Neutrophil (primary cell): ENCODE results near the gene FAP.

Experiments
- H3K27ac ChIP-seq: fragments of 200-600 bp; sonication (generic); 2 replicates; pipeline ENCODE4 v1.5.1; 2016; ENCODE audit warnings: mild to moderate bottlenecking, moderate library complexity
- H3K27me3 ChIP-seq: fragments of 200-600 bp; sonication (generic); 2 replicates; pipeline ENCODE4 v1.6.0; 2016; ENCODE audit warnings: mild to moderate bottlenecking
- H3K36me3 ChIP-seq: fragments of 200-600 bp; sonication (generic); 2 replicates; pipeline ENCODE4 v1.5.1; 2017
- H3K4me1 ChIP-seq, 2 experiments: fragments of 200-600 bp in 1 of 2; sonication (generic) in 1 of 2; 1 replicate in 1 of 2; 2 replicates in 1 of 2; pipeline versions ENCODE4 v1.5.1 to v1.6.1; 2013 to 2016; ENCODE audit warnings: low read depth in 1 of 2, low read length in 1 of 2, mild to moderate bottlenecking in 1 of 2, moderate library complexity in 1 of 2; ENCODE audit not compliant: control insufficient read depth in 1 of 2, insufficient read depth in 1 of 2
- H3K4me3 ChIP-seq, 2 experiments: fragments of 200-600 bp in 1 of 2; sonication (generic) in 1 of 2; 1 replicate in 1 of 2; 2 replicates in 1 of 2; pipeline ENCODE4 v1.5.1; 2013 to 2016; ENCODE audit warnings: low read depth in 1 of 2, low read length in 1 of 2, mild to moderate bottlenecking in 1 of 2, moderate library complexity in 1 of 2
- H3K9me3 ChIP-seq: fragments of 200-600 bp; sonication (generic); 2 replicates; pipeline ENCODE4 v1.5.1; 2016
- TF ChIP-seq, protein P1 (sequence below): fragments of 200-600 bp; sonication (generic); IDR thresholded peaks from 2 replicates; pipeline ENCODE4 v1.5.1; 2016; ENCODE audit warnings: antibody characterized with exemption

Gene FAP

DNA sequence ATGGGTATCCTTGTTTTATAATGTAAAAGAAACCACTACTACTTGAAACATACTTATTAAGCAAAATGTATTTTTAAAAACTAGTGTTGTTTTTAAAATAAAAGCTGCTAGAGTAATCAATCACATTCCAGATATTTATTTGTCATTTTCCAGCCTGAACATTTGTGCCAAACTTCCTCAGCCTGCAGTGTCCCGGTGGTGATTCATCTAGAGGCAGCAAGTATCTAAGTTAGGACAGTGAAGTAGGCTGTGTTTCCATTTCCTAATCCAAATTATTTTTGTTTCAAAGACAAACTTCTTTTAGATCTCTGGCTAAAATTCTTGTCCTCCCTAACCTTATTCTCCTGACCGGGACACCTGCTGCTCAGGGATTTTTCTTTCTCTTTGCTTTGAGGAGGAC is 78.4 kb downstream of the FAP start:
- Histone ChIP-seq H3K4me3 (no peak overlapping the region), H3K27me3 (no peaks in the 10 kb centered on the region), H3K27ac (no peak overlapping the region), H3K4me1 (no peaks in the 10 kb centered on the region), H3K9me3 (no peaks in the 10 kb centered on the region), H3K36me3 (no peaks in the 10 kb centered on the region)
- TF ChIP-seq, protein P1, sequence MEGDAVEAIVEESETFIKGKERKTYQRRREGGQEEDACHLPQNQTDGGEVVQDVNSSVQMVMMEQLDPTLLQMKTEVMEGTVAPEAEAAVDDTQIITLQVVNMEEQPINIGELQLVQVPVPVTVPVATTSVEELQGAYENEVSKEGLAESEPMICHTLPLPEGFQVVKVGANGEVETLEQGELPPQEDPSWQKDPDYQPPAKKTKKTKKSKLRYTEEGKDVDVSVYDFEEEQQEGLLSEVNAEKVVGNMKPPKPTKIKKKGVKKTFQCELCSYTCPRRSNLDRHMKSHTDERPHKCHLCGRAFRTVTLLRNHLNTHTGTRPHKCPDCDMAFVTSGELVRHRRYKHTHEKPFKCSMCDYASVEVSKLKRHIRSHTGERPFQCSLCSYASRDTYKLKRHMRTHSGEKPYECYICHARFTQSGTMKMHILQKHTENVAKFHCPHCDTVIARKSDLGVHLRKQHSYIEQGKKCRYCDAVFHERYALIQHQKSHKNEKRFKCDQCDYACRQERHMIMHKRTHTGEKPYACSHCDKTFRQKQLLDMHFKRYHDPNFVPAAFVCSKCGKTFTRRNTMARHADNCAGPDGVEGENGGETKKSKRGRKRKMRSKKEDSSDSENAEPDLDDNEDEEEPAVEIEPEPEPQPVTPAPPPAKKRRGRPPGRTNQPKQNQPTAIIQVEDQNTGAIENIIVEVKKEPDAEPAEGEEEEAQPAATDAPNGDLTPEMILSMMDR: no peak

DNA sequence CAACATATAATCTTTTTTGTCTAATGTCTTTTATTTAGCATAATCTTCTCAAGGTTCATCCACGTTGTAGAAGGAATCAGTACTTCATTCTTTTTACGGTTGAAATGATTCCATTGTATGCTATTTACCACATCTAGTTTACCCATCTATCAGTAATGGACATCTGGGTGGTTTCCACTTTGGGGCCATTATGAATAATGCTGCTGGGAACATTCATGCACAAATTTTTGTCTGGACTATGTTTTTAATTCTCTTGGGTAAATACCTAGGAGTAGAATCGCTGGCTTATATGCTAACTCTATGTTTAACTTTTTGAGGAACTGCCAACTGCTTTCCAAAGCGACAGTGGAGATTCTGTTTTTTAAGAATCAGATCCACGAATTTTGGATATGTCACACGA is 83.8 kb downstream of the FAP start:
- H3K27ac ChIP-seq: no peak overlapping the region
- H3K4me1 ChIP-seq: no peaks in the 10 kb centered on the region
- H3K4me3 ChIP-seq: no peak overlapping the region
- H3K9me3 ChIP-seq: no peaks in the 10 kb centered on the region
- TF ChIP-seq, protein P1: no peak
- no peaks in the 10 kb centered on the region for H3K27me3 ChIP-seq
- H3K36me3 ChIP-seq: no peaks in the 10 kb centered on the region

DNA sequence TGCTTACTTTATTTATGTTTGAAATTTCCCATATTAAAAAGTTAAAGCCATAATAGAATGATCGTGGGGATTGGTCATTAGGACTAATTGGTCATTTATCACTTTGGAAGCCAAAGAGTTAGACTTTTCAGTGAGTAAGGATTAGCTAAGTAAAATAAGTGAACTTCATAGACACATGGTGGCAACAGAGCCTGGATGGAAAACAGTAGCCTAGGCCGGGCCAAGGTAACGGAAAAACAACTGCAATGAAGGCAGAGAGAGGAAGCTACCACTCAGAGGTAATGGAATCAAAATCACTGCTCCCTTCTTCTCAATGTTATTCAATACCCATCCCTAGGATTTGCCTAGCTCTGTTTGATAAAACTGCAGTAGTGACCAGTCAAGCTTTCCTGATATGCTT is 87.1 kb downstream of the FAP start:
- Histone ChIP-seq H3K27ac (no peak overlapping the region), H3K9me3 (no peaks in the 10 kb centered on the region), H3K4me1 (no peaks in the 10 kb centered on the region), H3K27me3 (no peaks in the 10 kb centered on the region), H3K36me3 (no peaks in the 10 kb centered on the region), H3K4me3 (no peak overlapping the region)
- TF ChIP-seq, protein P1: no peak

DNA sequence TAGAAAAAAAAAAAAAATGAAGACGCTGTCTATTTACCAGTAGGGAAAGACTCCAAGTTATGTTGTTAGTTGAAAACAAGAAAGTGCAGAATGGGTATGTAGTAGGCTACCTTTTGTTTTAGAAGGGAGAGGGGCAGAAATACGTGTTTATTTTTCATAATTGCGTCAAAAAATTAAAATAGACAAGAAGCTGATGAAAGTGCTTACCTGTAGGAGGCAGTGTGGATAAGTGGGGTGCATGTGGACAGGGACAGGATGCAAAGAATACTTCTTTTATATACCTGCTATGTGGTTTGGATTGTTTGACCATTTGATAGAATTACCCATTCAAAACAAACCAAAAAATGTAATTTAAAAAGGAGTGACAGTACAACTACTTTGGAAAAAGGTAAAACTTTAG is 88.2 kb downstream of the FAP start:
- Histone ChIP-seq H3K27ac (no peak overlapping the region), H3K4me3 (no peak overlapping the region), H3K9me3 (no peaks in the 10 kb centered on the region), H3K36me3 (no peaks in the 10 kb centered on the region), H3K27me3 (no peaks in the 10 kb centered on the region), H3K4me1 (no peaks in the 10 kb centered on the region)
- TF ChIP-seq, protein P1: no peak

DNA sequence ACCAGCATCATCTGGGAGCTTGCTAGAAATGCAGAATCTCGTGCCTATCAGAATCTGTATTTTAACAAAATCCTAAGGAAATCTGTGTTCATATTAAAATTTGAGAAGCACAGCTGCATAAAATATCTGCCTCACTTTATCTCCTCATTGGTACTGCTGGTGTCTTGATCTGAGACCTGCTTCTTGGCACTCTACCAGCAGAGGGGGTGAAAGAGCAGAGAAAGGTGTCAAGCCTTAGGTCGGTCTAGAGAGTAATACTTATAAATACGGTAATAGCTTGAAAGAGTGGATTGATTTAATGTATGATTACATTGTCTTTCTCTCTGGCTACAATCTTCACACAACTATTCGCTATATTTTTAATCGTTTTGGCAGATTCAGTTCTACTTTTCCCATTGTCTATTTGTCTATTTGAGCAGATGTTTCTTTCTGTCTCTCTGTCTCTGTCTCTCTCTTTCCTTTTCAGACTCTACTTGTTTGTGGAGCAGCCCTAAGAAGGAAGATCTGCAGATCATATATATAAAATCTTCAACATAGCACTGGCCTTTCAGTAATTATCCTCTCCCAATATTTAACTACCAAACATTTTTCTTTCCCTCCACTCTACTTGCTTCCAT is 89.5 kb downstream of the FAP start:
- no peaks in the 10 kb centered on the region for H3K9me3 ChIP-seq
- H3K27me3 ChIP-seq: peaks cover 3% of the 10 kb centered on the region
- H3K4me1 ChIP-seq: no peaks in the 10 kb centered on the region
- no peaks in the 10 kb centered on the region for H3K36me3 ChIP-seq
- H3K27ac ChIP-seq: no peak overlapping the region
- H3K4me3 ChIP-seq: no peak overlapping the region
- TF ChIP-seq, protein P1: no peak

DNA sequence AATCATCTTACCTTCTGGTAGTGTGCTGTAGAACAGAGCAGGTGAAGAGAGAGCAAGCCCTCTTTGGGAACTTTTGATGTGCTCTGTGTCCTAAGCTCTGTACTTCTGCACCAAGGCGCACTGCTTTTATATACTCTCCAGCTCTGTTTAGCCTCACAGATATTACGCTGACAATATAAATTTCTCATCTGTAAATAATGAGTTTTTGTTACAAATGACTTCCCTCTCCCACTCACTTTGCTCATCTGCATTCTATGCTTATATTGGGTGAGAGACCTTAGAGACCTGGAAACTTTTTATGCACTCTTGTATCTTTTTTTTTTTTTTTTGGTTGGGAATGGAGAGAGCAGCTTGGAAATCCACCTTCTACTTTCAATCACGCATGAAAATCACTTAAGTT is 91.1 kb downstream of the FAP start, which contains the start of gene GCG:
Gene GCG, minus strand, starts transcription at position 101 of the 400 bp plus-strand sequence. CDS start 3,069 bp downstream, outside the sequence.
- no peak within 1 kb of the TSS for H3K27ac ChIP-seq
- peaks cover 9% of the 10 kb centered on the region for H3K27me3 ChIP-seq
- H3K4me1 ChIP-seq: no peaks in the 10 kb centered on the region
- H3K36me3 ChIP-seq: no peaks in the 10 kb centered on the region
- no peaks in the 10 kb centered on the region for H3K9me3 ChIP-seq
- no peak within 1 kb of the TSS for H3K4me3 ChIP-seq
- TF ChIP-seq, protein P1: no peak
